K562 (cell line): ENCODE measurements around the gene CDC42BPB. TPM values are rescaled to one million over a fixed set of nuclear protein-coding genes. Genes with fewer than 3 reads are reported as not detected.

Source experiments
- ATAC-seq: fragments of 200-7000 bp; cut with Tn5 transposase; 3 replicates; pipeline ENCODE4 v1.9.1; 2020; ENCODE audit warnings: moderate library complexity
- BruUV-seq: library from RNA; stranded (reverse); fragments of 400-500 nt; replicated peaks from 2 replicates; lab custom pipeline; 2021; lab: Mats Ljungman, UMichigan
- CTCF ChIA-PET: fragments of 300-600 bp; formaldehyde crosslinking; extraction: SDS; loops from one replicate; lab custom pipeline; 2021; ENCODE audit warnings: low intra/inter-chr PET ratio; lab: Yijun Ruan, JAX
- POLR2A ChIA-PET: fragments of 300-600, 350-650 bp; sonication (Branson Sonifier 250); formaldehyde crosslinking; extraction: SDS; loops from one replicate; lab custom pipeline; 2021; ENCODE audit warnings: antibody characterized with exemption, inconsistent platforms; lab: Yijun Ruan, JAX
- DNase-seq, 4 experiments: peaks; one replicate each; pipeline versions ENCODE4 v3.0.0 to v3.0.0-alpha.2; 2011 to 2018; ENCODE audit warnings: low spot score in 3 of 4, mixed read lengths in 3 of 4; ENCODE audit errors: extremely low read depth in 1 of 4
- FAIRE-seq: peaks from 2 replicates; lab custom pipeline; 2011; peaks lifted over from hg19 to GRCh38; lab: Jason Lieb, UNC
- H2AFZ ChIP-seq: 2 replicates; pipeline ENCODE4 v1.6.0; 2011; ENCODE audit warnings: low read depth, low read length, control low read depth, inconsistent platforms
- H3K27ac ChIP-seq: fragments of 200-600 bp; 3 replicates; pipeline ENCODE4 v1.8.0; 2011; ENCODE audit warnings: low read depth, mild to moderate bottlenecking, control low read depth, inconsistent platforms, low read length, moderate library complexity, mixed read lengths; ENCODE audit errors: extremely low read depth
- H3K27me3 ChIP-seq, 2 experiments: fragments of 300-600 bp in 1 of 2; 2 replicates in 1 of 2; 3 replicates in 1 of 2; pipeline versions ENCODE4 v1.6.0 to v1.8.0; 2011; ENCODE audit warnings: inconsistent platforms in 2 of 2, low read length in 2 of 2, mild to moderate bottlenecking in 1 of 2, mixed read lengths in 1 of 2, moderate library complexity in 1 of 2; ENCODE audit not compliant: control insufficient read depth in 2 of 2, insufficient read depth in 2 of 2
- H3K36me3 ChIP-seq: fragments of 300-600 bp; 3 replicates; pipeline ENCODE4 v1.8.0; 2011; ENCODE audit warnings: mild to moderate bottlenecking, low read length, inconsistent platforms; ENCODE audit not compliant: control insufficient read depth, insufficient read depth
- H3K4me1 ChIP-seq, 2 experiments: fragments of 200-600 bp in 1 of 2; replicated peaks in 1 of 2; 2 replicates in 1 of 2; 3 replicates in 1 of 2; pipeline versions ENCODE4 v1.5.1 to v1.8.0; 2011; ENCODE audit warnings: inconsistent platforms in 2 of 2, low read length in 2 of 2, mild to moderate bottlenecking in 1 of 2, mixed read lengths in 1 of 2, moderate library complexity in 1 of 2; ENCODE audit not compliant: control insufficient read depth in 2 of 2, insufficient read depth in 2 of 2
- H3K4me2 ChIP-seq: 2 replicates; pipeline ENCODE4 v1.6.1; 2011; ENCODE audit warnings: low read length, control low read depth, inconsistent platforms, mixed read lengths; ENCODE audit not compliant: insufficient read depth
- H3K4me3 ChIP-seq: fragments of 200-600 bp; sonication (generic), shearing (Covaris generic); 2 replicates; pipeline ENCODE4 v1.5.1; 2016; ENCODE audit warnings: control low read depth, inconsistent platforms
- H3K79me2 ChIP-seq: fragments of 200-600 bp; 3 replicates; pipeline ENCODE4 v1.8.0; 2011; ENCODE audit warnings: low read length, inconsistent platforms; ENCODE audit not compliant: control insufficient read depth, insufficient read depth
- H3K9ac ChIP-seq, 2 experiments: 2 replicates each; pipeline versions ENCODE4 v1.6.0 to v1.6.1; 2011; ENCODE audit warnings: low read depth in 2 of 2, low read length in 2 of 2, control low read depth in 1 of 2, inconsistent platforms in 1 of 2, mild to moderate bottlenecking in 1 of 2, mixed read lengths in 1 of 2; ENCODE audit not compliant: insufficient read depth in 1 of 2
- H3K9me1 ChIP-seq: one replicate; pipeline ENCODE4 v1.6.0; 2011; ENCODE audit warnings: inconsistent platforms, mild to moderate bottlenecking, low read length, moderate library complexity; ENCODE audit not compliant: control insufficient read depth, insufficient read depth
- H3K9me3 ChIP-seq: replicated peaks from 2 replicates; pipeline ENCODE4 v1.5.1; 2011; ENCODE audit warnings: low read depth, low read length, inconsistent platforms; ENCODE audit not compliant: control insufficient read depth, insufficient read depth
- H4K20me1 ChIP-seq: replicated peaks from 2 replicates; pipeline ENCODE4 v1.6.1; 2011; ENCODE audit warnings: low read length, inconsistent platforms, mixed read lengths; ENCODE audit not compliant: control insufficient read depth, insufficient read depth
- ARID4B ChIP-seq: sonication (generic); formaldehyde crosslinking; IDR thresholded peaks from 2 replicates; pipeline ENCODE4 v1.8.0; 2022; ENCODE audit warnings: mild to moderate bottlenecking, missing genetic modification reagents
- ARNT ChIP-seq, 2 experiments: fragments of 450-650 bp; IDR thresholded peaks; 2 replicates each; pipeline ENCODE4 v1.6.1; 2016; ENCODE audit warnings: mild to moderate bottlenecking in 1 of 2
- ATF3 ChIP-seq, 2 experiments: fragments of 450-650 bp in 1 of 2; sonication (generic) in 1 of 2; formaldehyde crosslinking in 1 of 2; IDR thresholded peaks in 1 of 2; conservative IDR thresholded peaks in 1 of 2; 2 replicates each; pipeline versions ENCODE4 v1.6.1 to v1.8.1; 2016 to 2023; ENCODE audit warnings: mild to moderate bottlenecking in 2 of 2, moderate library complexity in 2 of 2, inconsistent platforms in 1 of 2, missing genetic modification reagents in 1 of 2
- BACH1 ChIP-seq: fragments of 200-800 bp; sonication (Bioruptor generic); IDR thresholded peaks from 2 replicates; pipeline ENCODE4 v1.6.1; 2016; ENCODE audit warnings: missing genetic modification characterization, missing compliant biosample characterization
- FOSL1 ChIP-seq: fragments of 200-800 bp; sonication (Bioruptor generic); conservative IDR thresholded peaks from 2 replicates; pipeline ENCODE4 v1.6.1; 2016; ENCODE audit warnings: missing genetic modification characterization, missing compliant biosample characterization
- FUS ChIP-seq: fragments of 200-400 bp; formaldehyde crosslinking; optimal IDR thresholded peaks from 2 replicates; pipeline ENCODE3; 2017; ENCODE audit warnings: low read depth, low read length
- HDAC3 ChIP-seq: fragments of 450-650 bp; IDR thresholded peaks from 2 replicates; pipeline ENCODE4 v1.6.1; 2018; ENCODE audit warnings: borderline replicate concordance, mild to moderate bottlenecking, moderate library complexity; ENCODE audit not compliant: partially characterized antibody
- NFE2L1 ChIP-seq: fragments of 450-650 bp; IDR thresholded peaks from 2 replicates; pipeline ENCODE4 v1.6.1; 2016; ENCODE audit warnings: missing genetic modification characterization, low read depth, mild to moderate bottlenecking, missing compliant biosample characterization, moderate library complexity, borderline replicate concordance
- NFYB ChIP-seq: IDR thresholded peaks from 2 replicates; pipeline ENCODE4 v1.6.1; 2011; ENCODE audit warnings: mild to moderate bottlenecking, moderate library complexity; ENCODE audit not compliant: insufficient read length; ENCODE audit errors: extremely low read depth
- POLR3A ChIP-seq: IDR thresholded peaks from 2 replicates; pipeline ENCODE4 v1.6.1; 2011; ENCODE audit warnings: borderline replicate concordance, mild to moderate bottlenecking, moderate library complexity; ENCODE audit not compliant: insufficient read length, insufficient read depth; ENCODE audit errors: extremely low read depth
- POLR3G ChIP-seq: IDR thresholded peaks from 2 replicates; pipeline ENCODE4 v1.6.1; 2011; ENCODE audit not compliant: insufficient read length, insufficient replicate concordance; ENCODE audit errors: extremely low read depth
- RB1 ChIP-seq: fragments of 450-650 bp; IDR thresholded peaks from 2 replicates; pipeline ENCODE4 v1.6.1; 2017; ENCODE audit warnings: low read depth, mild to moderate bottlenecking
- TOE1 ChIP-seq, 2 experiments: fragments of 450-650 bp in 1 of 2; sonication (generic) in 1 of 2; formaldehyde crosslinking in 1 of 2; IDR thresholded peaks; 2 replicates each; pipeline versions ENCODE4 v1.7.1 to v1.8.0; 2016 to 2022; ENCODE audit warnings: borderline replicate concordance in 2 of 2, mild to moderate bottlenecking in 2 of 2, antibody characterized with exemption in 1 of 2, inconsistent platforms in 1 of 2, low read depth in 1 of 2, missing genetic modification reagents in 1 of 2, moderate library complexity in 1 of 2
- USF1 ChIP-seq: sonication (generic); formaldehyde crosslinking; IDR thresholded peaks from 2 replicates; pipeline ENCODE4 v1.9.0; 2022; ENCODE audit warnings: mild to moderate bottlenecking, missing genetic modification reagents
- ZNF121 ChIP-seq: sonication (generic); formaldehyde crosslinking; conservative IDR thresholded peaks from 2 replicates; pipeline ENCODE4 v1.8.0; 2022; ENCODE audit warnings: missing genetic modification reagents
- ZNF311 ChIP-seq: fragments of 250-450 bp; sonication (Bioruptor Pico); IDR thresholded peaks from 2 replicates; pipeline ENCODE4 v1.4.0; 2020; ENCODE audit warnings: mild to moderate bottlenecking, moderate library complexity
- WGBS: fragments of 100-300 bp; shearing (Covaris generic); methylation state at CpG from one replicate; pipeline ENCODE4 v1.1.6; 2016; ENCODE audit warnings: low coverage, mixed read lengths; ENCODE audit not compliant: insufficient coverage; ENCODE audit errors: missing lambda C conversion rate; 5-methylcytosine and 5-hydroxymethylcytosine counted together
- in situ Hi-C: fragments of 300-500 bp; cut with MboI; formaldehyde crosslinking; loops from 4 replicates; pipeline ENCODE4 v1.15.0; 2018; ENCODE audit warnings: inconsistent platforms, mixed read lengths
- intact Hi-C: fragments of 100-400 bp; cut with micrococcal nuclease; formaldehyde crosslinking; loops from 2 replicates; pipeline ENCODE4 v1.14.2; 2022
- polyA plus RNA-seq, 8 experiments: library from polyadenylated mRNA; depleted of rRNA in 4 of 8; stranded (reverse) in 5 of 8; unstranded in 3 of 8; fragments of >200 nt; fragmentation: Nextera tagmentation in 2 of 8; fragmentation: Illumina TruSeq in 1 of 8; extraction: Ambion mirVana in 2 of 8; extraction: Trizol in 1 of 8; gene quantifications; 2 replicates each; pipeline versions ENCODE4 v1.2.1 to v1.2.3, GENCODE V29; 2011 to 2014; ENCODE audit warnings: inconsistent platforms in 1 of 8, missing spikeins in 1 of 8
- total RNA-seq, 7 experiments: library from RNA; depleted of rRNA in 6 of 7; stranded (reverse); fragments of >200 nt in 6 of 7; fragmentation: Illumina TruSeq in 2 of 7; extraction: Trizol in 2 of 7; gene quantifications; 2 replicates each; pipeline versions ENCODE4 v1.2.1 to v1.2.3, GENCODE V29; 2011 to 2021; ENCODE audit warnings: low replicate concordance in 1 of 7

Gene CDC42BPB
- total and polyA plus RNA-seq, 9 of the 15 experiments (the other 6 are each of a cell fraction or from before 2014, with no cell fraction given), result 0.07 to 24.3 (median 12.6) TPM

- DNase-seq, result no peak
- no peak for FAIRE-seq
- Histone ChIP-seq H3K9me3 (no peaks in the 10 kb centered on the region), H3K4me3 (no peak overlapping the region), H3K9ac (no peak overlapping the region), H3K9me1 (no peaks in the 10 kb centered on the region), H4K20me1 (no peaks in the 10 kb centered on the region), H3K4me1 (peaks cover 34 to 89% of the 10 kb centered on the region in 2 experiments), H3K36me3 (peaks cover 6% of the 10 kb centered on the region; the same call in 1 of the 3 replicates), H3K27me3 (no peaks in the 10 kb centered on the region), H2AFZ (no peak overlapping the region), H3K27ac (no peak overlapping the region), H3K79me2 (peaks cover 11% of the 10 kb centered on the region; the same call in 2 of the 3 replicates), H3K4me2 (no peak overlapping the region)
- intact Hi-C loops (loop anchor here (2.0 kb wide), 2 partner anchors 36 to 188 kb away; no protein-coding TSS in a partner anchor), in situ Hi-C loops (loop anchor here (10.0 kb wide), 1 partner anchor 190 kb away; no protein-coding TSS in a partner anchor)
- 10% methylated on average over 2 of the region's 20 CpGs for WGBS
- ATAC-seq, result no peak
- ChIA-PET CTCF (interaction anchor here (1.1 to 2.9 kb wide), 4 partner anchors 37 to 190 kb away, joined by 3 to 10 read pairs (median 8); no protein-coding TSS in a partner anchor), POLR2A (interaction anchor here (0.5 to 1.8 kb wide), 8 partner anchors 8 to 656 kb away, joined by 3 to 11 read pairs (median 4); partner anchors contain the start of gene EIF5)
- no TSS peak for BruUV-seq
- no peak for TF ChIP-seq RB1
- TF ChIP-seq HDAC3, result no peak
- no peak for TF ChIP-seq ARNT (IDR thresholded peaks at IDR 0.05)
- no peak for TF ChIP-seq ZNF311 (CRISPR knock-in tag)
- TF ChIP-seq TOE1 (IDR thresholded peaks at IDR 0.05; ENCODE audit: borderline replicate concordance), result no peak
- no peak for TF ChIP-seq TOE1 (CRISPR knock-in tag; IDR thresholded peaks at IDR 0.05; ENCODE audit: borderline replicate concordance, low read depth)
- no peak for TF ChIP-seq USF1 (CRISPR knock-in tag)
- no peak for TF ChIP-seq FOSL1
- TF ChIP-seq NFYB, result no peak
- no peak for TF ChIP-seq NFE2L1
- no peak for TF ChIP-seq ATF3 (IDR thresholded peaks at IDR 0.05)
- no peak for TF ChIP-seq ATF3 (CRISPR knock-in tag; conservative IDR thresholded peaks at IDR 0.05)
- no peak for TF ChIP-seq BACH1 (tag)
- no peak for TF ChIP-seq POLR3G
- TF ChIP-seq FUS, result no peak
- TF ChIP-seq ZNF121 (CRISPR knock-in tag), result no peak
- TF ChIP-seq POLR3A, result no peak
- no peak for TF ChIP-seq ARID4B (CRISPR knock-in tag)
Measured at GRCh38 chr14:103104389-103104653, 47.0 kb upstream of the CDC42BPB start.
